Erythroblast (primary cell): ENCODE data around the gene MTFMT.

Source experiments
- DNase-seq, 2 experiments: peaks; one replicate each; lab custom pipeline; 2025; lab: John Stamatoyannopoulos, UW
- GATA1 ChIP-seq: IDR thresholded peaks from 2 replicates; pipeline ENCODE4 v1.6.1; 2011; ENCODE audit warnings: low read depth, mild to moderate bottlenecking, control low read depth, low read length, moderate library complexity
- POLR2A ChIP-seq: IDR thresholded peaks from 2 replicates; pipeline ENCODE4 v1.6.1; 2011; ENCODE audit warnings: mild to moderate bottlenecking, low read length

MTFMT gene

DNA sequence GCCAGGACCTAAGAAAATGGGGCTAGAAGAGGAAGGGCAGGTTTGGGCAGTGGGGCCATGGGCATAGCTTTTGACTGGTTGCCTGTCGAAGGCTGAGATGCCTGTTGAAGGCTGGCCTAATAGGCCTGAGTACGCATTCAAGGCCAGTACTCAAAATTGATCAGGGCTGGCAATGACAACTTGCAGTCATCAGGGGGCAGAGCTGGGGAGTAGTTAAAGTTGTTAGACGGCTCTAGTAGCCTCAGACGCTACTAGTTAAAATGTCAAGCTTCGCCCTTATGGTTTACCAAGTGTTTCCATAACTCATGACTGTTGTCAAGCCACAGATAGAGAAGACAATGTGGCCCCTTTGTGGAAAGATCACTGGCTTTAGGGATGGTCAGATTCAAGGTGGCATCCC is 68.4 kb downstream of the MTFMT start:
- TF ChIP-seq POLR2A (no peak), GATA1 (no peak)
- no peak for DNase-seq

DNA sequence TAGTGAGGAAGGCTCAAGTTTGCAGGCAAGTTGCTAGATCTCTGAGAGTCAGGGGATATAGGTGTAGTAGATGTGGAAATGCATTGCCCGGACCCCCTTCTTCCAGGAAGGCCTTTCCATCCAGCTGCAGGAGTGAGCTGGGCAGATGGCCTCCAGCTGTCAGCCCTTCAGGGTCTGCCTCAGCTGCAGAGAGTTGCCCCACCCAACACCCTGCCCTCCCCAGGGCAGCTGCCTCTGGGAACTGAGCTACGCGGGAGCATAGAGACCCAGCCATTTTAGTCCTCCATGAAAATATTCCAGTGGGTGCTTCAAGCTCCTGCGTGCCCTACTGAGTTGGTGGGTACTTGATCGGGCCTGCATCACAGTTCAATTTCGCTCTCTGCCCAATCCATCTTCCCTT is 69.3 kb downstream of the MTFMT start:
- TF ChIP-seq GATA1 (no peak), POLR2A (no peak)
- no peak for DNase-seq

DNA sequence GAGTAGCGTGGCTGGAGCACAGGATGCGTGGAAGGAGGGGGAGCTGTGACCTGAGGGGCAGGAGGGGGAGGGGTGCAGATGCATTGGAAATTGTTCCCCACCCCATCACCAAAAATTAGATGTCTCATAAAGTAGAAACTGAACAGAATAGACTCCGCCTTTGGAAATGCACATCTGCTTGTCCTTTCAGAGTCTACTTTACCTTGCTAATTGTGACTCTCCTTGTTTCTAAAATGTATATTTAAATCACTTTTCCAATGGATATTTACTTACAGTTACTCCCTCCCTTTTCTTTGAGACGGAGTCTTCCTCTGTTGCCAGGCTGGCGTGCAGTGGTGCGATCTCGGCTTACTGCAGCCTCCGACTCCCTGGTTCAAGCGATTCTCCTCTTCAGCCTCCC is 70.3 kb downstream of the MTFMT start:
- TF ChIP-seq POLR2A, result no peak
- no peak for TF ChIP-seq GATA1
- DNase-seq, result no peak

DNA sequence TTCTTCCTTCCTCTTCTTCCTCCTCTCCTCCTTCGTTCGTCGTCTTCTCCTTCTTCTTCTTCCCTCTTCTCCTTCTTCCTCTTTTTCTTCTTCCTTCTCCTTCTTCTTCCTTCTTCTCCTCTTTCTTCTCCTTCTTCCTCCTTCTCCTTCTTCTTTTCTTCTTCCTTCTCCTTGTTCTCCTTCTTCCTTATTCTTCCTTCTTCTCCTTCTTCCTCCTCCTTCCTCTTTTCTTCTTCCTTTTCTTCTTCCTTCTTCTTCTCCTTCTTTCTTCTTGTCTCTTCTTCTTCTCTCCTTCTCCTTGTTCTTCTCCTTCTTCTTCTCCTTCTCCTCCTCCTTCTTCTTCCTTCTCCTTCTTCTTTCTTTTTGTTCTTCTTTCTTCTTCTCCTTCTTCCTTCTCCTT is 75.0 kb downstream of the MTFMT start:
- TF ChIP-seq POLR2A (no peak), GATA1 (no peak)
- no peak for DNase-seq

DNA sequence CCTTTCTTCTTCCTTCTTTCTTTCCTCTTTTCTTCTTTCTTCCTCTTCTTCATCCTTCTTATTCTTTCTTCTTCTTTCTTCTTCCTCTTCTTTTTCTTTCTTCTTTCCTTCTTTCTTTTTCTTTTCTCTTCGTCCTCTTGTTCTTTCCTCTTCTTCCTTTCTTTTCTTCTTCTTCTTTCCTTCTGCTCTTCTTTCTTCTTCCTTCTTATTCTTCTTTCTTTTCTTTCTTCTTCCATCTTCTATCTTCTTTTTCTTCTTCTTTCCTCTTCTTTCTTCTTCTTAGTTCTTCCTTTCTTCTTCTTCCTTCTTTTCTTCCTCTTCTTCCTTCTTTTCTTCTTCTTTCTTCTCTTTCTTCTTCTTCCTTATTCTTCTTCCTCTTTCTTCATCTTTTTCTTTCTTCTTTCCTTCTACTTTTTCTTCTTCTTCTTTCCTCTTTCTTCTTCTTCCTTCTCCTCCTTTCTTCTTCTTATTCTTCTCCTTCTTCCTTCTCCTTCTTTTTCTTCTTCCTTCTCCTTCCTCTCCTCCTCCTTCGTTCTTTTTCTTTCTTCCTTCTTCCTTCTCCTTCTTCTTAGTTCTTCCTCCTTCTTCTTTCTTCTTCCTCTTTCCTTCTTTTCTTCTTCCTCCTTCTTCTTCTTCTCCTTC is 77.5 kb downstream of the MTFMT start:
- DNase-seq, result no peak
- TF ChIP-seq POLR2A (no peak), GATA1 (no peak)
